Hepatocyte (in vitro differentiated cells): ENCODE data around the gene AGAP1. TPM values are rescaled to one million over a fixed set of nuclear protein-coding genes. Genes with fewer than 3 reads are reported as not detected.

Experiments used
- DNase-seq: peaks from one replicate; pipeline ENCODE4 v3.0.0-alpha.2; 2016; ENCODE audit warnings: low spot score
- H2AFZ ChIP-seq: fragments of 200-600 bp; sonication (generic); 2 replicates; pipeline ENCODE4 v1.6.0; 2016; ENCODE audit warnings: antibody characterized with exemption, mild to moderate bottlenecking
- H3K27ac ChIP-seq: fragments of 200-600 bp; sonication (generic); 2 replicates; pipeline ENCODE4 v1.5.1; 2016; ENCODE audit warnings: mild to moderate bottlenecking
- H3K27me3 ChIP-seq: fragments of 200-600 bp; sonication (generic); 2 replicates; pipeline ENCODE4 v1.6.1; 2016
- H3K36me3 ChIP-seq: fragments of 200-600 bp; sonication (generic); replicated peaks from 2 replicates; pipeline ENCODE4 v1.5.1; 2016; ENCODE audit warnings: low read depth; ENCODE audit not compliant: insufficient read depth
- H3K4me1 ChIP-seq: fragments of 200-600 bp; sonication (generic); 2 replicates; pipeline ENCODE4 v1.5.1; 2016; ENCODE audit warnings: mild to moderate bottlenecking, moderate library complexity; ENCODE audit not compliant: insufficient read depth
- H3K4me2 ChIP-seq: fragments of 200-600 bp; sonication (generic); 2 replicates; pipeline ENCODE4 v1.6.0; 2016
- H3K4me3 ChIP-seq: fragments of 200-600 bp; sonication (generic); 2 replicates; pipeline ENCODE4 v1.5.1; 2016; ENCODE audit warnings: mild to moderate bottlenecking
- H3K79me2 ChIP-seq: fragments of 200-600 bp; sonication (generic); 2 replicates; pipeline ENCODE4 v1.6.0; 2017; ENCODE audit warnings: mild to moderate bottlenecking
- H3K9me2 ChIP-seq: fragments of 200-600 bp; sonication (generic); replicated peaks from 2 replicates; pipeline ENCODE4 v1.6.0; 2017; ENCODE audit warnings: mild to moderate bottlenecking; ENCODE audit not compliant: insufficient read depth
- H3K9me3 ChIP-seq: fragments of 200-600 bp; sonication (generic); 2 replicates; pipeline ENCODE4 v1.5.1; 2016; ENCODE audit warnings: low read depth, mild to moderate bottlenecking
- H4K20me1 ChIP-seq: fragments of 200-600 bp; sonication (generic); 2 replicates; pipeline ENCODE4 v1.6.0; 2016; ENCODE audit warnings: mild to moderate bottlenecking; ENCODE audit not compliant: insufficient read depth, poor library complexity, severe bottlenecking
- EZH2 ChIP-seq: fragments of 200-600 bp; sonication (generic); IDR thresholded peaks from 2 replicates; pipeline ENCODE4 v1.6.1; 2016; ENCODE audit warnings: antibody characterized with exemption, mild to moderate bottlenecking, borderline replicate concordance
- EZH2phosphoT487 ChIP-seq: fragments of 200-600 bp; sonication (generic); IDR thresholded peaks from one replicate; pipeline ENCODE4 v1.6.1; 2018; ENCODE audit warnings: antibody characterized with exemption, mild to moderate bottlenecking, low read depth, moderate library complexity; ENCODE audit not compliant: unreplicated experiment, severe bottlenecking
- WGBS: methylation state at CpG from one replicate; pipeline ENCODE4 v1.1.6; 2016; ENCODE audit warnings: low lambda C conversion rate; ENCODE audit errors: missing lambda C conversion rate; 5-methylcytosine and 5-hydroxymethylcytosine counted together
- polyA plus RNA-seq: library from polyadenylated mRNA; unstranded; fragments of >200 nt; fragmentation: Nextera tagmentation; extraction: Ambion mirVana; gene quantifications from 2 replicates; pipeline ENCODE4 v1.2.1, GENCODE V29; 2016
- total RNA-seq: library from RNA; depleted of rRNA; stranded (reverse); fragments of >200 nt; gene quantifications from 2 replicates; pipeline ENCODE4 v1.2.3, GENCODE V29; 2014
- TF ChIP-seq, protein P1 (sequence below): fragments of 200-600 bp; sonication (generic); IDR thresholded peaks from 2 replicates; pipeline ENCODE4 v1.5.1; 2016; ENCODE audit warnings: antibody characterized with exemption, mild to moderate bottlenecking; ENCODE audit not compliant: poor library complexity

AGAP1 gene
- total and polyA plus RNA-seq, 2 experiments from 2014 or later, result 12.1 to 20.0 TPM

DNA sequence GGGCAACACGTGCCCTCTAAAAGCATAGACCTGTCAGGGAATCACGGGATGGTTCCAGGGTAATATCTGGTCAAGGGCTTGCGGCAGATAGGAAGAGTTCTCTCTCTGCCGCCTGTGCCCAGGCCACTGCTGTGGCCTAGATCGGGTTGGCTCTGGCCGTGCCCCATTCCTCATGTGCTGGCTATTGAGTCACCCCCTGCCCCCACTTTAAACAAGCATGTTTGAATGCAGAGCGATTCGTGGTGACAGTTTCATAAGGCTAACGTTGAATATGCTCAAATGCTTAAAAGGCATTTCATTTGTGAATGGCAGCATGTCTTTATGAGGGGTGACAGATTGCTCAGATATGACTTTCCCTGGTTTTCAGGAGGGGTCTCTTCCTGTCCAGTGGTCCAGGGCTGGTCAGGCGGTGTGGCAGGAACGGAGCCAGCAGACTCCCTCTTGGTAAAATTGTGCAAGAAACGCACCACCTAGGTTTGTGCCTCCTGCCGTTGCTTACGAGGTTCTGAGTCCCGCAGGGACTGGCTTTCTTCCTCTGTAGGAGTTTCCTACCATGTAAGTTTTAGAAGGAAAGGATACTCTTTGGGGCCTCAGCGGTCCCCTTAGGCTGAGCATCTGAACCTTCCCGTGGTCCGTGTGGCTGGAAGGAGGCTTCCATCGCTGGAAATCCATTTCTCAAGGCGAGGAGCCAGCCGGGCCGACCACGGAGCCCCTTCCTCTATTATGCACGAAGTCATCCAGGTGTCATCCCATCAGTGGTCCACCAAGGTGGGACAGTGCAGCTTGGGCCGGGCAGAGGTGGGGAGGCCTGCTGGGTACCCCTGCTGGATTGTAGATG is 50.2 kb downstream of the AGAP1 start:
- Histone ChIP-seq H3K4me3 (no peak overlapping the region), H3K4me1 (no peaks in the 10 kb centered on the region), H3K4me2 (no peak overlapping the region), H3K36me3 (no peaks in the 10 kb centered on the region), H4K20me1 (peaks cover 48% of the 10 kb centered on the region), H2AFZ (no peak overlapping the region), H3K27me3 (no peaks in the 10 kb centered on the region), H3K27ac (no peak overlapping the region), H3K9me3 (no peaks in the 10 kb centered on the region), H3K79me2 (peaks cover 82% of the 10 kb centered on the region), H3K9me2 (no peaks in the 10 kb centered on the region)
- no peak for DNase-seq
- TF ChIP-seq EZH2 (no peak), EZH2phosphoT487 (no peak)
- TF ChIP-seq, protein P1, sequence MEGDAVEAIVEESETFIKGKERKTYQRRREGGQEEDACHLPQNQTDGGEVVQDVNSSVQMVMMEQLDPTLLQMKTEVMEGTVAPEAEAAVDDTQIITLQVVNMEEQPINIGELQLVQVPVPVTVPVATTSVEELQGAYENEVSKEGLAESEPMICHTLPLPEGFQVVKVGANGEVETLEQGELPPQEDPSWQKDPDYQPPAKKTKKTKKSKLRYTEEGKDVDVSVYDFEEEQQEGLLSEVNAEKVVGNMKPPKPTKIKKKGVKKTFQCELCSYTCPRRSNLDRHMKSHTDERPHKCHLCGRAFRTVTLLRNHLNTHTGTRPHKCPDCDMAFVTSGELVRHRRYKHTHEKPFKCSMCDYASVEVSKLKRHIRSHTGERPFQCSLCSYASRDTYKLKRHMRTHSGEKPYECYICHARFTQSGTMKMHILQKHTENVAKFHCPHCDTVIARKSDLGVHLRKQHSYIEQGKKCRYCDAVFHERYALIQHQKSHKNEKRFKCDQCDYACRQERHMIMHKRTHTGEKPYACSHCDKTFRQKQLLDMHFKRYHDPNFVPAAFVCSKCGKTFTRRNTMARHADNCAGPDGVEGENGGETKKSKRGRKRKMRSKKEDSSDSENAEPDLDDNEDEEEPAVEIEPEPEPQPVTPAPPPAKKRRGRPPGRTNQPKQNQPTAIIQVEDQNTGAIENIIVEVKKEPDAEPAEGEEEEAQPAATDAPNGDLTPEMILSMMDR, result no peak
- 94% methylated on average over 25 of the region's 25 CpGs for WGBS

DNA sequence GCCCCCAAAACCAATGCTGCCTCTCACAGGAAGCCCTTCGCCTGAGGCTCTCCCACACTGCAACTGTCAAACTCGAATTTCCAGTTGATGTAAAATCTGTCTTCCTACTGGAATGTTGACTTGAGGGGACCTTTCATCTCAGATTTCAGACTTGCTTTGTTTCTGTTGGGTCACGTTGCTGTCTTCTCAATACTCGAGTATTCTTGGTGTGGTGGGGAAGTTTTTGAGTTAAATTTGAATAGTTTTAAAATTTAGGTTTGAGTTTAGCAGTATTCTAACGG is 50.8 kb downstream of the AGAP1 start:
- Histone ChIP-seq H3K36me3 (no peaks in the 10 kb centered on the region), H3K27ac (no peak overlapping the region), H3K4me2 (no peak overlapping the region), H3K9me3 (no peaks in the 10 kb centered on the region), H3K9me2 (no peaks in the 10 kb centered on the region), H3K4me1 (no peaks in the 10 kb centered on the region), H4K20me1 (peaks cover 45% of the 10 kb centered on the region), H3K27me3 (no peaks in the 10 kb centered on the region), H2AFZ (no peak overlapping the region), H3K79me2 (peaks cover 82% of the 10 kb centered on the region), H3K4me3 (no peak overlapping the region)
- WGBS, result 73% methylated on average over 5 of the region's 5 CpGs
- TF ChIP-seq EZH2 (no peak), EZH2phosphoT487 (no peak)
- TF ChIP-seq, protein P1, result no peak
- no peak for DNase-seq

DNA sequence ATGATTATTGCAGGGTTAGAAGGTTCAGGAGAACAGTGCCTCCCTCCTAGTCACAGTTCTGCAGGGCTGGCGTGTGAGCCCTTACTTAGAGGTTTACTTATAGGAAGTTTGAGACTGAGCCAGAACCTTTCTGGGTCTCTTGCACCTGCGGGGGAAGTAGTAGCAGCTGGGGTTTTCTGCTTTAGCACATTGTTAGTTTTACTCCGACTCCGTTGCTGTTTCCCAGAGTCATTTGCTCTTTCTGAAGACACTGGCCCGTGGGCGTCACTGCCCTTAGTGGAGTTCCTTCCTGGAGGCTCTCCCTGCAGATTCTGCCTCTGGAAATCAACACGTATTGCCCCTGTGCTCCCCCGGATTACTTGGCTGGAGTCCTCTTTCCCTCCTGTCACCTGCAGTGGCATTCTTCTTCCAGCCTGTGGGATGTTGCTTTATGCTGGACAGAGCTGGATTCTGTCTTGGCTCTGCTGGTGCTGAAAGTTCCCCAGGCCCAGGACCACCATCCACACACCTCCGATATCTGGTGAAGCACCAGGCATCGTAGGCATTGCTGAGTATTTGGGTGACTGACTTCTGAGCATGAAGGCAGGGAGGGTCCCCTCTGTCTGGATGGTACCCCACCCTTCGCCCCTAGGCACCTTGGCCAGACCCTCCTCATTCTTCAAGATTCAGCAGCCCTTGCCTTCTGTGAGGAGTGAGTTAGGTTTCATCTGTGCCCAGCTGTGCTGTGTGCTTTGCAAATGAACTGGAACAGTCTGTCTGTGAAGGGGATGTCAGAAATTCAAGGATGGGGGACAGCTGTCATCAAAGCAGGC is 51.7 kb downstream of the AGAP1 start:
- DNase-seq, result no peak
- Histone ChIP-seq H3K4me3 (no peak overlapping the region), H3K27me3 (no peaks in the 10 kb centered on the region), H3K4me2 (no peak overlapping the region), H4K20me1 (peaks cover 42% of the 10 kb centered on the region), H3K9me2 (no peaks in the 10 kb centered on the region), H3K79me2 (peaks cover 84% of the 10 kb centered on the region), H3K4me1 (no peaks in the 10 kb centered on the region), H2AFZ (no peak overlapping the region), H3K36me3 (no peaks in the 10 kb centered on the region), H3K9me3 (no peaks in the 10 kb centered on the region), H3K27ac (no peak overlapping the region)
- 88% methylated on average over 11 of the region's 11 CpGs for WGBS
- TF ChIP-seq EZH2, result no peak
- TF ChIP-seq, protein P1, result no peak
